HG02870 (cell line): Measurements from ENCODE around the gene LETM1.

Experiments used
- ATAC-seq: cut with Tn5 transposase; IDR thresholded peaks from one replicate; pipeline ENCODE4 v1.9.1; 2021; ENCODE audit warnings: mild to moderate bottlenecking, moderate library complexity; ENCODE audit not compliant: unreplicated experiment

The LETM1 gene

GRCh38 chr4:1766106-1767060 is 89.6 kb downstream of the LETM1 start:
- no peak for ATAC-seq

DNA sequence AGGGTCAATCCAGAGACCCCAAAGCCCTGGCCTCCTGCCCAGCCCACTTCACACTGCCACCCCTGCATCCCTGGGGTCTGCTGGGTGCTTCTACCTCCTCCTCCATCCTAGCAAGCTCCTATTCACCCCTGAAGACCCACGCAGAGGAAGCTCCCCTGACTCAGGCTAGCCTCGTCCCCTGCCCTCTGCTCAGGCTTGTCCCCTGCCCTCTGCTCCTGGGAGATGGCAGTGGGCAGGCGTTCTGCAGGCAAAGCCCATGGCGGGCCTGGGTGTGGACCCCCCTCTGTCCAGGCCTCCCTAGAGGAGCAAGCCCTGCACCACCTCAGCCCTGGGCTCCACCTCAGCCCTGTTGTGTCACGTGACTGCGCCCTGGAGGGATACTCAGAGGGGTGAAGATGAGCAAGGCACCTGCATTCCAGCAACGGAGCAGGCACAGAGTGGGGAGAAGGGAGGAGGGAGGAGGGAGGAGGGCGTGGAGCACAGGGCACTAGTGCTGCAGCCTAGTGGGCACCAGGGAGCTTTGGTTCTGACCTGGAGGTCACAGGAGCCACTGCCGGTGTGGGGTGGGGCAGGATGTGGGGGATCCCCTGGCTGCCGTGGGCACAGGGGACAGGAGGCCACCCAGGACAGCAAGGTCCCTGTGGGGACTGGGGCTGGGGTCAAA is 90.4 kb downstream of the LETM1 start:
- ATAC-seq, result no peak

GRCh38 chr4:1764670-1765069 is 91.3 kb downstream of the LETM1 start:
- ATAC-seq, result no peak

DNA sequence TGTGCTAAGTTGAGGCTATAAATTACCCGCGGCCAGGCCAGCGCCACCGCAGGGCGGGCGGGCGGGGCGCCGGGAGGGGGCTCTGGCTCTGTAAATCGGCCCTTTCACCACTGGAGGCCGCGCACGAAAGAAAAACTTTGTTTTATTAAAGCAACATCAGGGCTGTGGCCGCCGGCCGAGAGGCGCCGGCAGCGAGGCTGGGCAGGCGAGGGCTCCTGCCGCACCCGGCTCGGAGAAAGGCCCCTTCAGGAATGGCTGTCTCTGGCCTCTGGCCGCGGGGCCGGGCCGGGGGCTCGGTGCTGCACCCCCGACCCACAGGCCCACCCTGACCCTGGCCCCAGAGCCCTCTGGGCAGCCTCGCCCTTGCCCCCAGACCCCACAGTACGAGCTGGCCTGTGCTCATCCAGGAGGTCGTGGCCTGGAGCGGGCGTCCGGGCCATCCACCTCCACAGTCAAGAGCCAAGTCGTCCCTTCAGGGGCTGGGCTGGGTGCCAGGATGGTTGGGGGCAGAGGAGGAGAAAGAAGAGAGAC is 92.3 kb downstream of the LETM1 start:
- no peak for ATAC-seq

DNA sequence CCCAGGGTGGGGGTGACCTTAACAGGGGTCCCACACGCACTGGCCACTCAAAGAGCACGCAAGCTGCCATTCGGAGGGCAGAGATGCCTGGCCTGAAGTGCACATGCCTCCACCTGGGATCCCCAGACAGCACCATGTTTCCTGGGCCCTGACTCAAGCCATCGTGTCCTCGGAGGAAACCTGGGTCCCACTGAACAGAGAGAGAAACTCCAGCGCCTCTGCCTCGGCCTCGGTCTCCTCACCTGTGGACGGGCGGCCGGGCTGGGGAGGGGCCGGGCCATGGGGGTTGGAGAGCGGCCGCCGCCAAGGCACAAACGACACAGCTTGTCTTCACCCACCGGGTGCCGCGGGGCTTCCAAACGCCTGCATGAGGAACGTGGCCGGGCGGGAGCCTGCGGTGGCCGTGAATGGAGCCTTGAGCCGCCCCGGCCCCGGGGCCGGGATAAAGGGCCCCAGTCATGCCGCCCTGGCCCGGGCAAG is 92.8 kb downstream of the LETM1 start:
- no peak for ATAC-seq

GRCh38 chr4:1762264-1763010 is 93.5 kb downstream of the LETM1 start:
- ATAC-seq, result no peak
